ENCODE results near the gene GBF1. TPM values are rescaled to one million over a fixed set of nuclear protein-coding genes. Genes with fewer than 3 reads are reported as not detected.

The GBF1 gene
- total and polyA plus RNA-seq, 2 of the 13 experiments (the other 11 are each of a cell fraction or from before 2014, with no cell fraction given) = 17.1 to 21.9 TPM

DNA sequence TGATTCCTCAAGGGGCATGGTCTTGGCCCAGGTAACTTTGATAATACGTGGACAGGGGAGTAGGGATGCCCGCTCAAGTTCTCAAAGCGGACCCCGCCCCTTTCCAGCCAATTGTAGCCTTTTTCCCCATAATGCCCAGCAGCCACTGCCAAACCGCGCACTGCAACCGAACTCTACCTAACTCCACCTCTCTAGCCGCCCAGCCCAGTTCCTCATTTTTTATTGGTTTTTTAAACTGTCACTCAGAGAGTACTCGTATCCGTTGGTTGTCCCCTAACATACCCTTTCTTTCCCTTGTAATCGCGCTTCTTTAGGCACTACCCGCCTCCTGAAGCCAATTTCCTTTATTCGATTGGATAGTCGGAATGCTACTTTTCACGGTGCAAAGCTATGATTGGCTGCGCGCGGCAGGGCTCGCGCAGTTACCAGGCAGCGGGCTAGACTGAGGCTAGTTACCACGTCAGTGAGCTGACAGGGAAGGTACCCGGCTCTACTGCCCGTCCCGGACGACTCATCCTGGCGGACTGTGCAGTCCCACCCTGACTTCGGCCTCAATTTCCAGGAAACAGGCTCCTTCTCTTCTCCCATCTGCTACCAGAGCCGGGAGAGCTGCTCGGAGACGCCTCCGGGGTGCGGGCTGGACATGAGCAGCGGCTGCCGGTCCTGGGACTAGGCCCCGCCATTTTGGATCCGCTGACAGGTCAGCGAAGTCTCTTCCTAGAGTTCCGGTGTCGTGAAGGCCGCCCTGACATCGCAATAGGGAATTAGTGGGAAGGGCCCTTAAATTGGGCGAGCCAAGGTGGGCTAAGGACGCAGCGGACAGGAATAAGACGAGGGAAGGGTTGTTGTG lies at the start of gene GBF1 (continued):
- TF ChIP-seq PAXIP1 (CRISPR knock-in tag; conservative IDR thresholded peaks at IDR 0.05) = no peak
- no peak; the same call in 1 of the 2 replicates for TF ChIP-seq ZBTB38 (CRISPR knock-in tag; IDR thresholded peaks at IDR 0.05)
- TF ChIP-seq CAMTA2 (CRISPR knock-in tag; IDR thresholded peaks at IDR 0.05; ENCODE audit: borderline replicate concordance) = no peak
- no peak for TF ChIP-seq ZNF7 (CRISPR knock-in tag; IDR thresholded peaks at IDR 0.05)
- TF ChIP-seq ZNF687 (CRISPR knock-in tag; IDR thresholded peaks at IDR 0.05) = peak; percentile 86
- peak; percentile 51; the same call in 1 of the 2 replicates for TF ChIP-seq ZNF547 (CRISPR knock-in tag; IDR thresholded peaks at IDR 0.05)
- TF ChIP-seq AHDC1 (CRISPR knock-in tag; IDR thresholded peaks at IDR 0.05; ENCODE audit: borderline replicate concordance) = no peak
- peak; percentile 70; the same call in 1 of the 2 replicates for TF ChIP-seq BORCS8-MEF2B (CRISPR knock-in tag; IDR thresholded peaks at IDR 0.05)
- peak; percentile 74; the same call in 1 of the 2 replicates for TF ChIP-seq ZBTB42 (CRISPR knock-in tag; IDR thresholded peaks at IDR 0.05)
- peak; percentile 87 for TF ChIP-seq TAF1 (CRISPR knock-in tag; IDR thresholded peaks at IDR 0.05)
- no peak for TF ChIP-seq PLRG1 (conservative IDR thresholded peaks at IDR 0.05)
- TF ChIP-seq TFAP4 (IDR thresholded peaks at IDR 0.05; ENCODE audit: borderline replicate concordance, low read depth) = peak; percentile 40; the same call in 1 of the 2 replicates
- no peak; the same call in 1 of the 2 replicates for TF ChIP-seq ZSCAN20 (CRISPR knock-in tag; IDR thresholded peaks at IDR 0.05; ENCODE audit: borderline replicate concordance)
- peak; percentile 36; the same call in 1 of the 2 replicates for TF ChIP-seq EEA1 (CRISPR knock-in tag; IDR thresholded peaks at IDR 0.05; ENCODE audit: borderline replicate concordance)
